Neural cell (in vitro differentiated cells): Measurements from ENCODE around the gene OCSTAMP.

Experiments used
- CTCF ChIP-seq: fragments of 450-650 bp; IDR thresholded peaks from 2 replicates; pipeline ENCODE4 v1.5.1; 2014; ENCODE audit warnings: antibody characterized with exemption, mild to moderate bottlenecking, moderate library complexity; ENCODE audit not compliant: poor library complexity, severe bottlenecking
- EP300 ChIP-seq: fragments of 450-650 bp; conservative IDR thresholded peaks from 2 replicates; pipeline ENCODE4 v1.6.1; 2014; ENCODE audit warnings: antibody characterized with exemption, mild to moderate bottlenecking, moderate library complexity; ENCODE audit not compliant: poor library complexity, severe bottlenecking
- EZH2 ChIP-seq: fragments of 200-600, 300-800 bp; shearing (Covaris generic), sonication (generic); IDR thresholded peaks from 2 replicates; pipeline ENCODE4 v1.6.1; 2014; ENCODE audit warnings: antibody characterized with exemption, low read length, borderline replicate concordance, mild to moderate bottlenecking; ENCODE audit not compliant: insufficient read depth, poor library complexity, severe bottlenecking
- MXI1 ChIP-seq: fragments of 450-650 bp; conservative IDR thresholded peaks from 2 replicates; pipeline ENCODE4 v1.6.1; 2014; ENCODE audit warnings: antibody characterized with exemption, mild to moderate bottlenecking; ENCODE audit not compliant: poor library complexity, severe bottlenecking
- POLR2AphosphoS5 ChIP-seq: IDR thresholded peaks from 2 replicates; pipeline ENCODE4 v1.6.1; 2012
- RAD21 ChIP-seq: fragments of 450-650 bp; conservative IDR thresholded peaks from 2 replicates; pipeline ENCODE4 v1.6.1; 2014; ENCODE audit warnings: antibody characterized with exemption, mild to moderate bottlenecking, moderate library complexity
- SMC3 ChIP-seq: fragments of 450-650 bp; conservative IDR thresholded peaks from 2 replicates; pipeline ENCODE4 v1.6.1; 2014; ENCODE audit warnings: antibody characterized with exemption, mild to moderate bottlenecking, moderate library complexity; ENCODE audit not compliant: poor library complexity
- TAF1 ChIP-seq: IDR thresholded peaks from 2 replicates; pipeline ENCODE4 v1.6.1; 2012; ENCODE audit warnings: low read depth
- TF ChIP-seq, protein P1 (sequence below): IDR thresholded peaks from 2 replicates; pipeline ENCODE4 v1.6.1; 2012; ENCODE audit warnings: borderline replicate concordance

GRCh38 chr20:46575394-46575793 lies 24.9 kb upstream of the OCSTAMP start:
- TF ChIP-seq CTCF (no peak), TAF1 (no peak), SMC3 (no peak), MXI1 (no peak), EZH2 (no peak), POLR2AphosphoS5 (no peak), EP300 (no peak), RAD21 (no peak)
- TF ChIP-seq, protein P1, sequence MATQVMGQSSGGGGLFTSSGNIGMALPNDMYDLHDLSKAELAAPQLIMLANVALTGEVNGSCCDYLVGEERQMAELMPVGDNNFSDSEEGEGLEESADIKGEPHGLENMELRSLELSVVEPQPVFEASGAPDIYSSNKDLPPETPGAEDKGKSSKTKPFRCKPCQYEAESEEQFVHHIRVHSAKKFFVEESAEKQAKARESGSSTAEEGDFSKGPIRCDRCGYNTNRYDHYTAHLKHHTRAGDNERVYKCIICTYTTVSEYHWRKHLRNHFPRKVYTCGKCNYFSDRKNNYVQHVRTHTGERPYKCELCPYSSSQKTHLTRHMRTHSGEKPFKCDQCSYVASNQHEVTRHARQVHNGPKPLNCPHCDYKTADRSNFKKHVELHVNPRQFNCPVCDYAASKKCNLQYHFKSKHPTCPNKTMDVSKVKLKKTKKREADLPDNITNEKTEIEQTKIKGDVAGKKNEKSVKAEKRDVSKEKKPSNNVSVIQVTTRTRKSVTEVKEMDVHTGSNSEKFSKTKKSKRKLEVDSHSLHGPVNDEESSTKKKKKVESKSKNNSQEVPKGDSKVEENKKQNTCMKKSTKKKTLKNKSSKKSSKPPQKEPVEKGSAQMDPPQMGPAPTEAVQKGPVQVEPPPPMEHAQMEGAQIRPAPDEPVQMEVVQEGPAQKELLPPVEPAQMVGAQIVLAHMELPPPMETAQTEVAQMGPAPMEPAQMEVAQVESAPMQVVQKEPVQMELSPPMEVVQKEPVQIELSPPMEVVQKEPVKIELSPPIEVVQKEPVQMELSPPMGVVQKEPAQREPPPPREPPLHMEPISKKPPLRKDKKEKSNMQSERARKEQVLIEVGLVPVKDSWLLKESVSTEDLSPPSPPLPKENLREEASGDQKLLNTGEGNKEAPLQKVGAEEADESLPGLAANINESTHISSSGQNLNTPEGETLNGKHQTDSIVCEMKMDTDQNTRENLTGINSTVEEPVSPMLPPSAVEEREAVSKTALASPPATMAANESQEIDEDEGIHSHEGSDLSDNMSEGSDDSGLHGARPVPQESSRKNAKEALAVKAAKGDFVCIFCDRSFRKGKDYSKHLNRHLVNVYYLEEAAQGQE = no peak
